H9 (cell line): Measurements from ENCODE around the gene IZUMO1. TPM values are rescaled to one million over a fixed set of nuclear protein-coding genes. Genes with fewer than 3 reads are reported as not detected.

Source experiments
- DNase-seq: peaks from one replicate; pipeline ENCODE4 v3.0.0-alpha.2; 2017
- H2AFZ ChIP-seq: one replicate; pipeline ENCODE4 v1.6.1; 2013; ENCODE audit warnings: mild to moderate bottlenecking, low read length, control low read depth, moderate library complexity
- H2AK5ac ChIP-seq: 2 replicates; pipeline ENCODE4 v1.6.1; 2013; ENCODE audit warnings: low read length, control low read depth, mixed read lengths; ENCODE audit not compliant: insufficient read length
- H2BK120ac ChIP-seq: one replicate; pipeline ENCODE4 v1.6.1; 2013; ENCODE audit warnings: low read depth, mild to moderate bottlenecking, low read length, control low read depth, inconsistent platforms; ENCODE audit not compliant: poor library complexity, severe bottlenecking
- H2BK12ac ChIP-seq: 2 replicates; pipeline ENCODE4 v1.6.1; 2013; ENCODE audit warnings: low read length, control low read depth, mixed read lengths, low read depth; ENCODE audit not compliant: insufficient read length
- H2BK15ac ChIP-seq: 2 replicates; pipeline ENCODE4 v1.6.1; 2013; ENCODE audit warnings: low read depth, low read length, control low read depth
- H2BK20ac ChIP-seq: one replicate; pipeline ENCODE4 v1.6.1; 2013; ENCODE audit warnings: low read depth, mild to moderate bottlenecking, low read length, control low read depth, inconsistent platforms; ENCODE audit not compliant: poor library complexity, severe bottlenecking
- H2BK5ac ChIP-seq: 2 replicates; pipeline ENCODE4 v1.6.1; 2013; ENCODE audit warnings: low read length, control low read depth, mixed read lengths; ENCODE audit not compliant: insufficient read length
- H3K14ac ChIP-seq: 2 replicates; pipeline ENCODE4 v1.6.1; 2013; ENCODE audit warnings: low read length, control low read depth; ENCODE audit not compliant: insufficient read depth
- H3K18ac ChIP-seq: 2 replicates; pipeline ENCODE4 v1.6.1; 2013; ENCODE audit warnings: low read depth, mild to moderate bottlenecking, mixed read lengths, low read length, control low read depth; ENCODE audit not compliant: insufficient read length
- H3K23ac ChIP-seq: 2 replicates; pipeline ENCODE4 v1.6.1; 2013; ENCODE audit warnings: low read length, control low read depth, mixed read lengths, low read depth; ENCODE audit not compliant: insufficient read length
- H3K23me2 ChIP-seq: 2 replicates; pipeline ENCODE4 v1.6.1; 2013; ENCODE audit warnings: low read depth, mild to moderate bottlenecking, mixed read lengths, low read length, control low read depth; ENCODE audit not compliant: insufficient read length, poor library complexity, severe bottlenecking
- H3K27ac ChIP-seq: 2 replicates; pipeline ENCODE4 v1.5.1; 2013; ENCODE audit warnings: low read length, control low read depth, mixed read lengths, low read depth; ENCODE audit not compliant: insufficient read length
- H3K27me3 ChIP-seq: 2 replicates; pipeline ENCODE4 v1.6.1; 2013; ENCODE audit warnings: low read length, control low read depth, inconsistent platforms; ENCODE audit not compliant: insufficient read depth
- H3K4ac ChIP-seq: 2 replicates; pipeline ENCODE4 v1.6.1; 2013; ENCODE audit warnings: low read depth, mild to moderate bottlenecking, control low read depth, inconsistent platforms, low read length, moderate library complexity
- H3K4me1 ChIP-seq: 2 replicates; pipeline ENCODE4 v1.6.1; 2013; ENCODE audit warnings: low read length, control low read depth, inconsistent platforms; ENCODE audit not compliant: insufficient read depth
- H3K4me2 ChIP-seq: 2 replicates; pipeline ENCODE4 v1.6.1; 2013; ENCODE audit warnings: low read length, control low read depth, mixed read lengths; ENCODE audit not compliant: insufficient read length, insufficient read depth
- H3K56ac ChIP-seq: 2 replicates; pipeline ENCODE4 v1.6.1; 2013; ENCODE audit warnings: low read depth, mild to moderate bottlenecking, mixed read lengths, low read length, control low read depth; ENCODE audit not compliant: insufficient read length
- H3K79me1 ChIP-seq: 2 replicates; pipeline ENCODE4 v1.6.1; 2013; ENCODE audit warnings: low read depth, mild to moderate bottlenecking, moderate library complexity, low read length, control low read depth, inconsistent platforms; ENCODE audit not compliant: insufficient read depth, poor library complexity, severe bottlenecking
- H3K79me2 ChIP-seq: 2 replicates; pipeline ENCODE4 v1.6.1; 2013; ENCODE audit warnings: low read length, control low read depth, inconsistent platforms; ENCODE audit not compliant: insufficient read depth
- H3K9ac ChIP-seq: 2 replicates; pipeline ENCODE4 v1.6.1; 2013; ENCODE audit warnings: low read length, control low read depth, mixed read lengths; ENCODE audit not compliant: insufficient read length; ENCODE audit errors: extremely low read depth
- H3K9me3 ChIP-seq: one replicate; pipeline ENCODE4 v1.6.1; 2013; ENCODE audit warnings: low read depth, low read length, inconsistent platforms; ENCODE audit not compliant: control insufficient read depth
- H3T11ph ChIP-seq: one replicate; pipeline ENCODE4 v1.6.1; 2013; ENCODE audit warnings: mild to moderate bottlenecking, low read length, control low read depth, inconsistent platforms
- H4K20me1 ChIP-seq: one replicate; pipeline ENCODE4 v1.6.1; 2013; ENCODE audit not compliant: control insufficient read depth, insufficient read length, insufficient read depth
- H4K5ac ChIP-seq: 2 replicates; pipeline ENCODE4 v1.6.1; 2013; ENCODE audit warnings: low read depth, mild to moderate bottlenecking, mixed read lengths, low read length, control low read depth; ENCODE audit not compliant: insufficient read length
- H4K8ac ChIP-seq: replicated peaks from 2 replicates; pipeline ENCODE4 v1.6.1; 2013; ENCODE audit warnings: low read length, control low read depth, mixed read lengths, low read depth; ENCODE audit not compliant: insufficient read length
- H4K91ac ChIP-seq: 2 replicates; pipeline ENCODE4 v1.6.1; 2013; ENCODE audit warnings: low read depth, mild to moderate bottlenecking, moderate library complexity, mixed read lengths, low read length, control low read depth; ENCODE audit not compliant: insufficient read length
- H3K27ac Mint-ChIP-seq, 3 experiments: 2 replicates in 2 of 3; 3 replicates in 1 of 3; pipeline ENCODE4 v1.8.0; 2020 to 2021; ENCODE audit warnings: mixed read lengths in 3 of 3, mild to moderate bottlenecking in 1 of 3, moderate library complexity in 1 of 3
- H3K27me3 Mint-ChIP-seq: 2 replicates; pipeline ENCODE4 v1.8.0; 2021; ENCODE audit warnings: low read depth, mild to moderate bottlenecking, moderate library complexity, mixed read lengths
- H3K36me3 Mint-ChIP-seq, 3 experiments: 2 replicates in 2 of 3; 3 replicates in 1 of 3; pipeline ENCODE4 v1.8.0; 2020 to 2021; ENCODE audit warnings: low read depth in 3 of 3, mixed read lengths in 3 of 3; ENCODE audit not compliant: insufficient read depth in 1 of 3
- H3K4me1 Mint-ChIP-seq, 2 experiments: 2 replicates each; pipeline ENCODE4 v1.8.0; 2020; ENCODE audit warnings: mixed read lengths in 2 of 2
- H3K4me3 Mint-ChIP-seq, 2 experiments: 2 replicates in 1 of 2; 3 replicates in 1 of 2; pipeline ENCODE4 v1.8.0; 2020 to 2021; ENCODE audit warnings: mild to moderate bottlenecking in 2 of 2, mixed read lengths in 2 of 2, moderate library complexity in 1 of 2
- H3K9me3 Mint-ChIP-seq, 2 experiments: 2 replicates in 1 of 2; 3 replicates in 1 of 2; pipeline ENCODE4 v1.8.0; 2020; ENCODE audit warnings: mild to moderate bottlenecking in 2 of 2, mixed read lengths in 2 of 2, moderate library complexity in 1 of 2
- WGBS: extraction: QIAGEN DNeasy Blood & Tissue Kit; methylation state at CpG from one replicate; pipeline ENCODE4 v1.1.7; 2013; ENCODE audit warnings: missing lambda C conversion rate, low lambda C conversion rate, mixed read lengths; ENCODE audit not compliant: insufficient read length; ENCODE audit errors: extremely low coverage; 5-methylcytosine and 5-hydroxymethylcytosine counted together
- total RNA-seq: library from RNA; stranded (reverse); gene quantifications from 2 replicates; pipeline ENCODE4 v1.2.1, GENCODE V29; 2021
- TF ChIP-seq, protein P1 (sequence below): fragments of 200-600 bp; sonication (generic); conservative IDR thresholded peaks from 3 replicates; pipeline ENCODE4 v1.8.0; 2021; ENCODE audit warnings: antibody characterized with exemption, mild to moderate bottlenecking

The IZUMO1 gene
- total RNA-seq, 1 experiment from 2014 or later: 3.7 TPM

DNA sequence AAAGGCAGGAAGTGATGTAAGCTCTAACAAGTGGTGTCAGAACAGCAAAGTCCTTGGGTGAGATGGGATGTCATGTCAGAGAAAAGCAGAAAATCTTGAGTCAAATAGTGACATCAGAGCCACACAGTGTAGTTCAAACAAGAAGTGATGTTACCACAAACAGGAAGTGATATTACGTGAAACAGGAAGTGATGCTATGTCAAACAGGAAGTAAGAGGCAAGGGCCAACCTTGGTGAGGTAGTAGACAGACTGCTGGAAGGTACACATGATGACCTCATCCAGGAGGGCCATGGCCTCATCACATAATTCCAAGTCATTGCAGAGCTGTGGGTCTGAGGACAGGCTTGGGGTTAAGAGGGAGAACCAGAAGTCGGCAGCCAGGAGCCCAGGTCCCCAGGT lies 20.2 kb downstream of the IZUMO1 start:
- Histone ChIP-seq H3T11ph (no peak overlapping the region), H4K20me1 (no peaks in the 10 kb centered on the region), H2BK12ac (no peak overlapping the region), H2AFZ (no peak overlapping the region), H2BK15ac (no peak overlapping the region), H3K9ac (no peak overlapping the region), H2BK120ac (no peak overlapping the region), H2BK5ac (no peak overlapping the region), H4K8ac (no peak overlapping the region), H3K14ac (no peak overlapping the region), H3K23me2 (no peaks in the 10 kb centered on the region), H2AK5ac (no peak overlapping the region), H3K23ac (no peak overlapping the region), H4K5ac (no peak overlapping the region), H3K56ac (no peak overlapping the region), H3K27me3 (no peaks in the 10 kb centered on the region), H3K18ac (no peak overlapping the region), H3K4me2 (no peak overlapping the region), H4K91ac (no peak overlapping the region), H3K4me1 (no peaks in the 10 kb centered on the region), H3K4ac (no peak overlapping the region), H2BK20ac (no peak overlapping the region), H3K27ac (no peak overlapping the region), H3K9me3 (no peaks in the 10 kb centered on the region), H3K79me2 (no peaks in the 10 kb centered on the region), H3K79me1 (no peaks in the 10 kb centered on the region)
- H3K27ac Mint-ChIP-seq: no peak overlapping the region; a peak in 1 of 7 replicates
- H3K4me1 Mint-ChIP-seq: peaks cover 3 to 9% of the 10 kb centered on the region in 2 experiments
- DNase-seq: no peak
- TF ChIP-seq, protein P1, sequence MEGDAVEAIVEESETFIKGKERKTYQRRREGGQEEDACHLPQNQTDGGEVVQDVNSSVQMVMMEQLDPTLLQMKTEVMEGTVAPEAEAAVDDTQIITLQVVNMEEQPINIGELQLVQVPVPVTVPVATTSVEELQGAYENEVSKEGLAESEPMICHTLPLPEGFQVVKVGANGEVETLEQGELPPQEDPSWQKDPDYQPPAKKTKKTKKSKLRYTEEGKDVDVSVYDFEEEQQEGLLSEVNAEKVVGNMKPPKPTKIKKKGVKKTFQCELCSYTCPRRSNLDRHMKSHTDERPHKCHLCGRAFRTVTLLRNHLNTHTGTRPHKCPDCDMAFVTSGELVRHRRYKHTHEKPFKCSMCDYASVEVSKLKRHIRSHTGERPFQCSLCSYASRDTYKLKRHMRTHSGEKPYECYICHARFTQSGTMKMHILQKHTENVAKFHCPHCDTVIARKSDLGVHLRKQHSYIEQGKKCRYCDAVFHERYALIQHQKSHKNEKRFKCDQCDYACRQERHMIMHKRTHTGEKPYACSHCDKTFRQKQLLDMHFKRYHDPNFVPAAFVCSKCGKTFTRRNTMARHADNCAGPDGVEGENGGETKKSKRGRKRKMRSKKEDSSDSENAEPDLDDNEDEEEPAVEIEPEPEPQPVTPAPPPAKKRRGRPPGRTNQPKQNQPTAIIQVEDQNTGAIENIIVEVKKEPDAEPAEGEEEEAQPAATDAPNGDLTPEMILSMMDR: no peak
- H3K9me3 Mint-ChIP-seq: no peaks in the 10 kb centered on the region
- no CpG with 5 or more reads among the region's 2 CpGs for WGBS
- peaks cover 2% of the 10 kb centered on the region; the same call in 1 of the 2 replicates for H3K27me3 Mint-ChIP-seq
- H3K4me3 Mint-ChIP-seq: no peak overlapping the region
- peaks cover 0 to 4% (median 4%) of the 10 kb centered on the region in 3 experiments; a peak in 3 of 7 replicates for H3K36me3 Mint-ChIP-seq
